ENCODE results near the gene CDKL4.

Gene CDKL4

DNA sequence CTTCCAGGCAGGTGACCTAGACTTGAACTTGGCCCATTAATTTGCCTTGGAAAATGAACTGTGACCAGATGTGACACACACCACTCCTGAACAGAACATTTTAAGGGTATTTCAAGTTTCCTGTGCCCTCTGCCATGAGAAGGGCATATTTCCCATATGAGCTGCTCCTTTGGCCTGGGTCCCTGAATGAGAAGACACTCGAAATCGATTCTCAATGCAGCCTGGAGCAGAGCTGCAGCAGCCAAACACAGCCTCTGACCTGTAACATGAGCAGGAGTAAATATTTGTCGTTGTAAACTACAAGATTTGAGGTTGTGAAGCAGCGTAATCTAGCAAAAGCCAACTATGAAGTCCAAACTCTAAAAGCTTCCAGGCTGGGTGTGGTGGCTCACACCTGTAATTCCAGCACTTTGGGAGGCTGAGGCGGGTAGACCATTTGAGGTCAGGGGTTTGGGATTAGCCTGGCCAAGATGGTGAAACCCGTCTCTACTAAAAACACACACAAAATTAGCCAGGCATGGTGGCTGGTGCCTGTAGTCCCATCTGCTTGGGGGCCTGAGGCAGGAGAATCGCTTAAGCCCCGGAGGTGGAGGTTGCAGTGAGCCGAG is 92.8 kb downstream of the CDKL4 start:
- ATAC-seq, result no peak
- TF ChIP-seq ZNF565 (CRISPR knock-in tag; conservative IDR thresholded peaks at IDR 0.05; ENCODE audit: low read depth) (no peak), TCF4 (CRISPR knock-in tag; IDR thresholded peaks at IDR 0.05; ENCODE audit: borderline replicate concordance) (no peak), GLIS3 (CRISPR knock-in tag; IDR thresholded peaks at IDR 0.05) (no peak), ZC3H10 (CRISPR knock-in tag; IDR thresholded peaks at IDR 0.05) (no peak), ARNTL (CRISPR knock-in tag; IDR thresholded peaks at IDR 0.05; ENCODE audit: borderline replicate concordance, low read depth) (no peak)
- TF ChIP-seq, protein P1, sequence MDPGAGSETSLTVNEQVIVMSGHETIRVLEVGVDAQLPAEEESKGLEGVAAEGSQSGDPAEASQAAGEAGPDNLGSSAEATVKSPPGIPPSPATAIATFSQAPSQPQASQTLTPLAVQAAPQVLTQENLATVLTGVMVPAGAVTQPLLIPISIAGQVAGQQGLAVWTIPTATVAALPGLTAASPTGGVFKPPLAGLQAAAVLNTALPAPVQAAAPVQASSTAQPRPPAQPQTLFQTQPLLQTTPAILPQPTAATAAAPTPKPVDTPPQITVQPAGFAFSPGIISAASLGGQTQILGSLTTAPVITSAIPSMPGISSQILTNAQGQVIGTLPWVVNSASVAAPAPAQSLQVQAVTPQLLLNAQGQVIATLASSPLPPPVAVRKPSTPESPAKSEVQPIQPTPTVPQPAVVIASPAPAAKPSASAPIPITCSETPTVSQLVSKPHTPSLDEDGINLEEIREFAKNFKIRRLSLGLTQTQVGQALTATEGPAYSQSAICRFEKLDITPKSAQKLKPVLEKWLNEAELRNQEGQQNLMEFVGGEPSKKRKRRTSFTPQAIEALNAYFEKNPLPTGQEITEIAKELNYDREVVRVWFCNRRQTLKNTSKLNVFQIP (CRISPR knock-in tag; IDR thresholded peaks at IDR 0.05; ENCODE audit: borderline replicate concordance, low read depth), result no peak
- TF ChIP-seq, protein P2, sequence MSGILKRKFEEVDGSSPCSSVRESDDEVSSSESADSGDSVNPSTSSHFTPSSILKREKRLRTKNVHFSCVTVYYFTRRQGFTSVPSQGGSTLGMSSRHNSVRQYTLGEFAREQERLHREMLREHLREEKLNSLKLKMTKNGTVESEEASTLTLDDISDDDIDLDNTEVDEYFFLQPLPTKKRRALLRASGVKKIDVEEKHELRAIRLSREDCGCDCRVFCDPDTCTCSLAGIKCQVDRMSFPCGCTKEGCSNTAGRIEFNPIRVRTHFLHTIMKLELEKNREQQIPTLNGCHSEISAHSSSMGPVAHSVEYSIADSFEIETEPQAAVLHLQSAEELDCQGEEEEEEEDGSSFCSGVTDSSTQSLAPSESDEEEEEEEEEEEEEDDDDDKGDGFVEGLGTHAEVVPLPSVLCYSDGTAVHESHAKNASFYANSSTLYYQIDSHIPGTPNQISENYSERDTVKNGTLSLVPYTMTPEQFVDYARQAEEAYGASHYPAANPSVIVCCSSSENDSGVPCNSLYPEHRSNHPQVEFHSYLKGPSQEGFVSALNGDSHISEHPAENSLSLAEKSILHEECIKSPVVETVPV (CRISPR knock-in tag; IDR thresholded peaks at IDR 0.05), result no peak

GRCh38 chr2:39150102-39150562 is 93.6 kb downstream of the CDKL4 start:
- ATAC-seq, result no peak
- TF ChIP-seq ZNF70 (CRISPR knock-in tag; IDR thresholded peaks at IDR 0.05) (no peak), TCF4 (CRISPR knock-in tag; IDR thresholded peaks at IDR 0.05; ENCODE audit: borderline replicate concordance) (no peak)

DNA sequence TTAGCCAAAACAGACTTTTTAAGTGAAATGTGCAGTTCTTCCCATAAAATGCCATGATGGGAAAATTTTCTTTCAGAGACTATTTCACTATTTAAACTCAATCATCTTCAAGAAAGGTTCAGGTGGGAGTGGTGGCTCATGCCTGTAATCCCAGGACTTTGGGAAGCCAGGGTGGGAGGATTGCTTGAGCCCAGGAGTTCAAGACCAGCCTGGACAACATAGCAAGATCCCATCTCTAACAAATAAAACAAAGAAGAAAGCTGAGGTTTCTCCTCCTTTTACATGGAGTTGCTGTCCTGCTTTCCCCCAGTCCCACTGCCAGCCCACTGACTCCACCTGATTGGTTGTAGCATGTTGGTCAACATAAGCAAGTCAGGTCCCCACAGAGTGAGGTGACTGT is 97.1 kb downstream of the CDKL4 start:
- no peak for ATAC-seq
- TF ChIP-seq, protein P2 (CRISPR knock-in tag; IDR thresholded peaks at IDR 0.05), result no peak
- TF ChIP-seq ESRRG (CRISPR knock-in tag; IDR thresholded peaks at IDR 0.05) (no peak), OSR1 (CRISPR knock-in tag; IDR thresholded peaks at IDR 0.05) (no peak), TCF4 (CRISPR knock-in tag; IDR thresholded peaks at IDR 0.05; ENCODE audit: borderline replicate concordance) (no peak), CSDC2 (CRISPR knock-in tag; IDR thresholded peaks at IDR 0.05) (no peak)

- TF ChIP-seq ISL1 (CRISPR knock-in tag; IDR thresholded peaks at IDR 0.05) (no peak), TCF4 (CRISPR knock-in tag; IDR thresholded peaks at IDR 0.05; ENCODE audit: borderline replicate concordance) (no peak), RARB (CRISPR knock-in tag; IDR thresholded peaks at IDR 0.05) (no peak), PATZ1 (CRISPR knock-in tag; IDR thresholded peaks at IDR 0.05; ENCODE audit: borderline replicate concordance) (no peak), ARNTL (CRISPR knock-in tag; IDR thresholded peaks at IDR 0.05; ENCODE audit: borderline replicate concordance, low read depth) (no peak), ZNF565 (CRISPR knock-in tag; conservative IDR thresholded peaks at IDR 0.05; ENCODE audit: low read depth) (no peak), SNAI2 (CRISPR knock-in tag; IDR thresholded peaks at IDR 0.05) (no peak), TOX (CRISPR knock-in tag; IDR thresholded peaks at IDR 0.05; ENCODE audit: borderline replicate concordance) (no peak), ESRRG (CRISPR knock-in tag; IDR thresholded peaks at IDR 0.05) (no peak), ZFP3 (CRISPR knock-in tag; IDR thresholded peaks at IDR 0.05) (no peak), ZNF70 (CRISPR knock-in tag; IDR thresholded peaks at IDR 0.05) (no peak)
- TF ChIP-seq, protein P1 (CRISPR knock-in tag; IDR thresholded peaks at IDR 0.05; ENCODE audit: borderline replicate concordance, low read depth), result no peak
- no peak for ATAC-seq
Observed at GRCh38 chr2:39145906-39146421, 97.8 kb downstream of the CDKL4 start.

Data from SK-N-SH treated with all-trans-retinoic acid at 6 μM for 48 hours (cell line).